HG03280 (cell line): Measurements from ENCODE around the gene CDKN2AIPNL.
"Not testable (repeated sequence)": the region's sequence is repeated elsewhere in the genome, so short reads cannot be mapped to it uniquely, and the experiment has no call there.

Experiments used
- ATAC-seq: cut with Tn5 transposase; IDR thresholded peaks from one replicate; pipeline ENCODE4 v1.9.1; 2021; ENCODE audit warnings: mild to moderate bottlenecking, moderate library complexity; ENCODE audit not compliant: unreplicated experiment

The CDKN2AIPNL gene

GRCh38 chr5:134438721-134439123 is 27.0 kb upstream of the CDKN2AIPNL start:
- ATAC-seq = no peak

- ATAC-seq = no peak
Observed at GRCh38 chr5:134437847-134438581, 26.3 kb upstream of the CDKN2AIPNL start.

- no peak for ATAC-seq
Observed at GRCh38 chr5:134437340-134437846, 25.7 kb upstream of the CDKN2AIPNL start.

GRCh38 chr5:134436523-134437339 is 25.1 kb upstream of the CDKN2AIPNL start:
- peak; percentile 88 for ATAC-seq

- no peak for ATAC-seq
Observed at GRCh38 chr5:134435560-134435959, 23.9 kb upstream of the CDKN2AIPNL start.

GRCh38 chr5:134432677-134433359 is 21.1 kb upstream of the CDKN2AIPNL start:
- ATAC-seq = no peak

- no peak for ATAC-seq
Observed at GRCh38 chr5:134432174-134432573, 20.5 kb upstream of the CDKN2AIPNL start.

GRCh38 chr5:134430001-134430569 is 18.4 kb upstream of the CDKN2AIPNL start:
- ATAC-seq = no peak

- ATAC-seq = no peak
Observed at GRCh38 chr5:134427540-134428041, 15.9 kb upstream of the CDKN2AIPNL start.

GRCh38 chr5:134426361-134426760 is 14.7 kb upstream of the CDKN2AIPNL start:
- no peak for ATAC-seq

- no peak for ATAC-seq
Observed at GRCh38 chr5:134423376-134423775, 11.7 kb upstream of the CDKN2AIPNL start.

GRCh38 chr5:134422791-134423365 is 11.2 kb upstream of the CDKN2AIPNL start:
- ATAC-seq = no peak

GRCh38 chr5:134421038-134421437 is 9.4 kb upstream of the CDKN2AIPNL start:
- not testable (repeated sequence) for ATAC-seq

GRCh38 chr5:134420343-134420742 is 8.7 kb upstream of the CDKN2AIPNL start:
- no peak for ATAC-seq

- ATAC-seq = no peak
Observed at GRCh38 chr5:134418958-134419357, 7.3 kb upstream of the CDKN2AIPNL start.

GRCh38 chr5:134417707-134418106 is 6.0 kb upstream of the CDKN2AIPNL start:
- ATAC-seq = no peak

- ATAC-seq = no peak
Observed at GRCh38 chr5:134413046-134413445, 1.4 kb upstream of the CDKN2AIPNL start.

- ATAC-seq = no peak
Observed at GRCh38 chr5:134411228-134411545, 494 bp downstream of the CDKN2AIPNL start.

- no peak for ATAC-seq
Observed at GRCh38 chr5:134410822-134411221, 859 bp downstream of the CDKN2AIPNL start.

GRCh38 chr5:134409321-134409720 is 2.4 kb downstream of the CDKN2AIPNL start:
- no peak for ATAC-seq

- no peak for ATAC-seq
Observed at GRCh38 chr5:134406390-134406789, 5.3 kb downstream of the CDKN2AIPNL start.
